ENCODE measurements around the gene NIPSNAP3A. TPM values are rescaled to one million over a fixed set of nuclear protein-coding genes. Genes with fewer than 3 reads are reported as not detected.
"Not testable (repeated sequence)": the region's sequence is repeated elsewhere in the genome, so short reads cannot be mapped to it uniquely, and the experiment has no call there.

Gene NIPSNAP3A
- 8.3 and 9.2 TPM in 2 replicates for total RNA-seq

DNA sequence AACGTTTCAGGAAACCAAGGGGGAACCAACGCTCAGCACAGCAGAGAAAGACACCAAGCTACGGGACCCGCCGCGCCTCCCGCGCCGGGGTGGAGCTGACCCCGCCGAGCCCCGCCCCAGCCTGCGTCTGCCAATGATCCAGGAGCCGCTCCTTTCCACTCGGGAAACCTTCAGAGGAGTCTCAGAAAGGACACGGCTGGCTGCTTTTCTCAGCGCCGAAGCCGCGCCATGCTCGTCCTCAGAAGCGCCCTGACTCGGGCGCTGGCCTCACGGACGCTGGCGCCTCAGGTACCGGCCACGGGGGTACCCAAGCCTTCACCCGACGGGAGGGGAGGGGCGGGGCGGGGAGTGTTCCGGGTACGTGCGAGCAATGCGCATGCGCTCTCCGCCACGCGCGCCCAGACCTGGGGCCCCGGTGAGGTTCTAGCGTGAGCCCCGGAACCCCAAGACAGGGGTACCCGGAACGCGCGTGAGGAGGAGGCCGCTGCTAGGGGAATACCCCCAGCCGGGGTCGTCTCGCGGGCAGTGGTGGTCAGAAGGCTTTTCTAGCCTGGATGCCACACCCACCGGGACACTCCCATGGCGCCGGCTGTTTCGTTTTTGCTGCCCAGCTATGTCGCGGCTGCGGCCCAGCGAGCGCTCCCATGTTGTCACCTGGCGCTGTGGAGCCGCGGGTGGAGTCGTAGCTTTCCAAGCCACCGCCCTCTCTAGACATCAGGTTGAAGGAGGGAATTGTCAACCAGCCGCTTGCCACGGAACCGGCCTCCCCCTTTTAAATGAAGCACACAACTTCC, at the start of gene NIPSNAP3A:
Gene NIPSNAP3A, plus strand, starts transcription at position 119 of the 794 bp plus-strand sequence. Its CDS starts 110 bp downstream, at position 229.
- Mint-ChIP-seq H3K36me3 (ENCODE audit: low read depth) (peaks cover 14% of the 10 kb centered on the region), H3K27ac (peak within 1 kb of the TSS; percentile 98), H3K4me1 (ENCODE audit: low read depth) (peaks cover 46% of the 10 kb centered on the region), H3K9me3 (no peaks in the 10 kb centered on the region), H3K27me3 (ENCODE audit: insufficient read depth) (peaks cover 2% of the 10 kb centered on the region), H3K4me3 (peak within 1 kb of the TSS; percentile 94)
- peak; percentile 85 for DNase-seq (ENCODE audit: low spot score)
- intact Hi-C loops (cut with micrococcal nuclease) = loop anchor here (1.0 to 5.0 kb wide), 7 partner anchors 17 to 947 kb away; partner anchors contain the start of genes FKTN, NIPSNAP3B, SLC44A1 and SMC2

DNA sequence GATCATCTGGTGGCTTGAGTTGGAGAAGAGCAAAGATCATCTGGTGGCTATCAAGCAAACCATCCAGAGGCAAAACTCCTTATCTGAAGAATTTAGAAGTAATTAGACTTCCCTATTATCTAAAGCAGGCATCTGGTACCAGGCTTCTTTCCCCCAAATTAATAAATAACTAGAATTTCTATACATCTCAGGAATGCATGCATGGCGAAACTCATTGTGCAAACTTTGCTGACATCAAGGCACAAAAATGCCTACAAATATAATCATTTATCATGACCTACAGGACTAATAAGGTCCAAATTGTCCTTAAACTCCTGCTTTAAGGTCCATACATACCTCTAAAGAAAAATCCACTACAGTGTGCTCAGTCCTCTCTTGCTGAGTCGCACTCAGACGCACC, 47.2 kb upstream of the NIPSNAP3A start:
- Mint-ChIP-seq H3K36me3 (ENCODE audit: low read depth) (no peaks in the 10 kb centered on the region), H3K9me3 (no peaks in the 10 kb centered on the region), H3K27me3 (ENCODE audit: insufficient read depth) (no peaks in the 10 kb centered on the region), H3K4me3 (no peak overlapping the region), H3K4me1 (ENCODE audit: low read depth) (no peaks in the 10 kb centered on the region), H3K27ac (no peak overlapping the region)
- intact Hi-C loops (cut with micrococcal nuclease) = no loop called here
- no peak for DNase-seq (ENCODE audit: low spot score)

DNA sequence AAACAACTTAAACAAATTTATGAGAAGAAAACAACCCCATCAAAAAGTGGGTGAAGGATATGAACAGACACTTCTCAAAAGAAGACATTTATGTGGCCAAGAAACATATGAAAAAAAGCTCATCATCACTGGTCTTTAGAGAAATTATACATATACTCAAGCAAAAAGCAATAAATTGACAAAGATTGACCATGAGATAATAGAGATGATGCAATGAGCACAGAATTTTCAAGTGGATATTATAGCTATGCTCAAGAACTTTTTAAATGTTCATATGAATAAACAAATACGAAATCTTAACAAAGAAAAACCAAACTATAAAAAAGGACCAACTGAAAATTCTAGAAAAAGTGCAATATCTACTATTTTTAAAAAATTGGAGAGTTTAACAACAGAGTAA, 38.7 kb upstream of the NIPSNAP3A start:
- H3K27ac Mint-ChIP-seq = not testable (repeated sequence)

DNA sequence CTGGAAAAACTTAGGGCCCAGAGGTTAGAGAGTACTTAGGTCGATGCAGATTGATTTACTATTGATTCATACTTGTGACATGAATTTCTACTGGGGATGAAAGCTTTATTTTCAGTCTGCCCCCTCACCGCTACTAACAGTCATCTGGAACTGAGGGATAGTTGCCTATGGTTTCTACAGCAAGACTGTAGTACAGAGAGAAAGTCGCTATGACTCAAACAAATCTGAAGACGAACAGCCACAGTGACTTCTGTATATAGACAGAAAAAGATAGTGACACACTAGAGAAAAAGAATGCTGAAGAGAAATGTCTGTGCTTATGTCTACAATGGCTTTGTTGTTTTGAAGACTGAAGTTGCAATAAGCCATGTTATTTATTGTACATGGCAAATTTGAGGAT, 35.9 kb upstream of the NIPSNAP3A start:
- intact Hi-C loops (cut with micrococcal nuclease) = no loop called here
- no peaks in the 10 kb centered on the region for H3K4me1 Mint-ChIP-seq (ENCODE audit: low read depth)
- H3K27ac Mint-ChIP-seq = no peak overlapping the region
- no peaks in the 10 kb centered on the region for H3K27me3 Mint-ChIP-seq (ENCODE audit: insufficient read depth)
- no peak overlapping the region for H3K4me3 Mint-ChIP-seq
- no peaks in the 10 kb centered on the region for H3K9me3 Mint-ChIP-seq
- H3K36me3 Mint-ChIP-seq (ENCODE audit: low read depth) = no peaks in the 10 kb centered on the region
- no peak for DNase-seq (ENCODE audit: low spot score)

More for the DNA sequence above, 38.7 kb upstream of the NIPSNAP3A start:
- H3K36me3 Mint-ChIP-seq (ENCODE audit: low read depth); H3K4me3 Mint-ChIP-seq; H3K27me3 Mint-ChIP-seq (ENCODE audit: insufficient read depth); intact Hi-C loops (cut with micrococcal nuclease); H3K9me3 Mint-ChIP-seq; H3K4me1 Mint-ChIP-seq (ENCODE audit: low read depth); DNase-seq (ENCODE audit: low spot score): not testable (repeated sequence)

DNA sequence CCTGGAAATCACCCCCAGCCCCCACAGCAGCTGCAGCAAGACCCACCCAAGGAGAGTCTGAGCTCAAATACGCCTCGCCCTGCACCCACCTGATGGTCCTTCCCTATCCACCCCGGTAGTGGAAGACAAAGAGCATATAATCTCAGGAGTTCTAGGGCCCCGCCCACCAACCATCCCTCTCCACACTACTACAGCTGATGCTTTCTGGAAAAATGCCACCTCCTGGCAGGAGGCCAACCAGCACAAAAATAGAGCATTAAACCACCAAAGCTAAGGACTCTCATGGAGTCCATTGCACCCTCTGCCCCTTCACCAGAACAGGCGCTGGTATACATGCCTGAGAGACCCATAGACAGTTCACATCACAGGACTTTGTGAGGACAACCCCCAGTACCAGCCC, 22.5 kb upstream of the NIPSNAP3A start:
- no peak for DNase-seq (ENCODE audit: low spot score)
- H3K27ac Mint-ChIP-seq = no peak overlapping the region
- no peaks in the 10 kb centered on the region for H3K9me3 Mint-ChIP-seq
- no peaks in the 10 kb centered on the region for H3K36me3 Mint-ChIP-seq (ENCODE audit: low read depth)
- H3K4me3 Mint-ChIP-seq = no peak overlapping the region
- intact Hi-C loops (cut with micrococcal nuclease) = no loop called here
- H3K4me1 Mint-ChIP-seq (ENCODE audit: low read depth) = no peaks in the 10 kb centered on the region
- H3K27me3 Mint-ChIP-seq (ENCODE audit: insufficient read depth) = peaks cover 4% of the 10 kb centered on the region

DNA sequence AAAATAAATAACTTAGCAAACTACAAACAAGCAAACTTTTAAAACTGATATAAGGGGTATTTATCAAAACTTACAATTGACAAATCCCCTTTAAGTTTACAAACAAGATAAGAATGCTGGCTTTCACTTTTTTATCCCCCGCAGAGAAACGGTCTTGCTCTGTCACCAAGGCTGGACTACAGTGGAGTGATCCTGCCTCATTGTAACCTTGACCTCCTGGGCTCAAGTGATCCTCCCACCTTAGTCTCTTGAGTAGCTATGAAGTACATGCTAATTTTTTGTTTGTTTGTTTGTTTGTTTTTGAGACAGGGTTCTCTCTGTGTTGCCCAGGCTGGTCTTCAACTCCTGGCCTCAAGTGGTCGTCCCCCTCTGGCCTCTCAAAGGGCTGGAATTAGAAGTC, 9.0 kb upstream of the NIPSNAP3A start:
- Mint-ChIP-seq H3K4me3 (no peak overlapping the region), H3K4me1 (ENCODE audit: low read depth) (peaks cover 4% of the 10 kb centered on the region), H3K9me3 (no peaks in the 10 kb centered on the region), H3K27ac (no peak overlapping the region), H3K36me3 (ENCODE audit: low read depth) (no peaks in the 10 kb centered on the region), H3K27me3 (ENCODE audit: insufficient read depth) (no peaks in the 10 kb centered on the region)
- intact Hi-C loops (cut with micrococcal nuclease) = no loop called here
- DNase-seq (ENCODE audit: low spot score) = no peak

DNA sequence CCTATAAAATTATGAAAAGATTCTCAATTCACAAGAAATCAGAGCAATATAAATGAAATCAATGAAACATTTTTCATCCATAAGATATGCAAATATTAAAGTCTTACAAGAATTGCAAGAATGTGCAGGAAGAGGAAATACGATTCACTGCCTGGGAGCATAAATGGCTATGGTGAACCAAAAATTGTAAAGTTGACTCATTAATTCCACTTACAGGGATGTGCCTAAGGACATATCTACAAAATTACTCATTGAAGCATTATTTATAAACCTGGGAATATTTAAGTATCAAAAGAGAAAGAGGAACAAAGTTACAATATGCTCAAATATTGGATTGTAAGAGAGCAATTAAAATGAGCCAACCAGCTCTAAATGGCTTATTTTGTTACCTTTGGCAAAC, 6.9 kb upstream of the NIPSNAP3A start:
- no peak overlapping the region for H3K27ac Mint-ChIP-seq
- DNase-seq (ENCODE audit: low spot score) = no peak
- peaks cover 5% of the 10 kb centered on the region for H3K4me1 Mint-ChIP-seq (ENCODE audit: low read depth)
- H3K4me3 Mint-ChIP-seq = no peak overlapping the region
- H3K9me3 Mint-ChIP-seq = no peaks in the 10 kb centered on the region
- no peaks in the 10 kb centered on the region for H3K27me3 Mint-ChIP-seq (ENCODE audit: insufficient read depth)
- intact Hi-C loops (cut with micrococcal nuclease) = loop anchor here (5.0 kb wide), 4 partner anchors 58 to 1343 kb away; no protein-coding TSS in a partner anchor
- H3K36me3 Mint-ChIP-seq (ENCODE audit: low read depth) = no peaks in the 10 kb centered on the region

DNA sequence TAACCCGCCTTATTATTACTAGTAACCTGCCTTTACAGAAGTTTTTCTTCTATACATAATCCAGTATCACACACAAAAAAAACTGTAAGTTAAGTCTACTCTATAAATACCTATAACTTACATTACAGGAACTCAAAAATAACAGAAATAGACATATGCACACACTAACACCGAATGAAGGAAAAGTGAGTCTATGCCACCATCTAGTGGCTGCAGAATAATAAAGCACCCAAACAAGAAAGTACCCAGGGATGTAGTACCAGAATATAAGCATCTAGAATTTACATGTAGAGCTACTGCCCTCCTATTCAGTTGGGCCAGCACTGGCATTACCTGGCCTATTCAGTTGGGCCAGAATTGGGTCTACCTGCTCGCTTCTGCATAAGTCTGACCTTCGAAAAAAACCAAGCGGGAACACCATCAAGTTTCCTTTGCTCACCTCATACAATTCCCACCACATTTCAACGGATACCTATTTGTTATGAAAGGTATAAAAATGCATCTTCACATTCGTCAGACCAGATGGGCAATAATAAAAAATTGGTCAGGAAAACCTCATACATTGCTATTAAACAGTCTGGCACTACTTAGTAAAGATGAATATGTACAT, 4.0 kb upstream of the NIPSNAP3A start:
- DNase-seq (ENCODE audit: low spot score) = peak; percentile 22
- intact Hi-C loops (cut with micrococcal nuclease) = loop anchor here (5.0 kb wide), 4 partner anchors 61 to 1346 kb away; no protein-coding TSS in a partner anchor
- H3K27me3 Mint-ChIP-seq (ENCODE audit: insufficient read depth) = peaks cover 2% of the 10 kb centered on the region
- H3K4me3 Mint-ChIP-seq = no peak overlapping the region
- H3K4me1 Mint-ChIP-seq (ENCODE audit: low read depth) = peaks cover 23% of the 10 kb centered on the region
- no peaks in the 10 kb centered on the region for H3K36me3 Mint-ChIP-seq (ENCODE audit: low read depth)
- no peaks in the 10 kb centered on the region for H3K9me3 Mint-ChIP-seq
- no peak overlapping the region for H3K27ac Mint-ChIP-seq

DNA sequence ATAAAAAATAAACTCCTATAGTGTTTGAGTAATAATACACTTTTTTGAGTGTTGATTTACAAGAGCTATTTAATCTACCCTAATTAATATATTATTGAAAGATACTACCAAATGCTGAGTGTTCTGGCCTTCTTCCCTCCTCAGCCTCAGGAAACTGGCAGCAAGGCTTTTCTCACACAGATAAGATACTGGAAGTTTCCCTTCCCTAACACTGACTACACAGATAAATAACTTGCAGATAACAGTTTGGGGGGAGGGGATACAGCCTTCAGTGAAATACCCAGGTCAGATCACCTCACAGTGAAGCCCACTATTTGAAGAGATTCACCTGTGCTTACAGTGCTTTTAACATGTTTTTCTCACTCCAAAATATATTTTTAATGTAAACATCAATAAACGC, 1.6 kb upstream of the NIPSNAP3A start:
- H3K9me3 Mint-ChIP-seq = no peaks in the 10 kb centered on the region
- H3K27ac Mint-ChIP-seq = no peak overlapping the region
- peaks cover 3% of the 10 kb centered on the region for H3K36me3 Mint-ChIP-seq (ENCODE audit: low read depth)
- H3K4me3 Mint-ChIP-seq = no peak overlapping the region
- peaks cover 2% of the 10 kb centered on the region for H3K27me3 Mint-ChIP-seq (ENCODE audit: insufficient read depth)
- DNase-seq (ENCODE audit: low spot score) = no peak
- intact Hi-C loops (cut with micrococcal nuclease) = loop anchor here (2.0 to 5.0 kb wide), 3 partner anchors 671 to 949 kb away; partner anchors contain the start of genes FKTN and TMEM38B
- H3K4me1 Mint-ChIP-seq (ENCODE audit: low read depth) = peaks cover 45% of the 10 kb centered on the region

DNA sequence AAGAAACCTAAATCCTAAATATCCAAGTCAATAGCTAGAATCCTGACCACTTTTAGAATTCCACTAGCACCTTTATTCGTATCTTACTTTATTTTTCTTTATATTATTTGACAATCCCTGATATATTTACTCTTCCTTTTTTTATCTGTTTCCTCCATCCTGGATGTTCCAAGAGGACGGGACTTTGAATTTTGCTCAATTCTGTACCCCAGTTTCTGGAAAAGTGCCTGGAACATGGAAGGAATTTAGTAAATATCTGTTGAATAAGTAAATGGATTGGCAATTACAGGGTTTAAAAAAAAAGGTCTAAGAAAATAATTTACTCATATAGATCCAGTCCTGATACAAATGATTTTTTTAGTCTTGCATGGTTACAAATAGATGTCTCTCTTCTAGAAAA, 1.2 kb upstream of the NIPSNAP3A start:
- Mint-ChIP-seq H3K27ac (no peak overlapping the region), H3K27me3 (ENCODE audit: insufficient read depth) (peaks cover 2% of the 10 kb centered on the region), H3K4me1 (ENCODE audit: low read depth) (peaks cover 46% of the 10 kb centered on the region), H3K36me3 (ENCODE audit: low read depth) (peaks cover 6% of the 10 kb centered on the region), H3K4me3 (no peak overlapping the region), H3K9me3 (no peaks in the 10 kb centered on the region)
- no peak for DNase-seq (ENCODE audit: low spot score)
- intact Hi-C loops (cut with micrococcal nuclease) = loop anchor here (2.0 to 5.0 kb wide), 3 partner anchors 671 to 949 kb away; partner anchors contain the start of genes FKTN and TMEM38B

DNA sequence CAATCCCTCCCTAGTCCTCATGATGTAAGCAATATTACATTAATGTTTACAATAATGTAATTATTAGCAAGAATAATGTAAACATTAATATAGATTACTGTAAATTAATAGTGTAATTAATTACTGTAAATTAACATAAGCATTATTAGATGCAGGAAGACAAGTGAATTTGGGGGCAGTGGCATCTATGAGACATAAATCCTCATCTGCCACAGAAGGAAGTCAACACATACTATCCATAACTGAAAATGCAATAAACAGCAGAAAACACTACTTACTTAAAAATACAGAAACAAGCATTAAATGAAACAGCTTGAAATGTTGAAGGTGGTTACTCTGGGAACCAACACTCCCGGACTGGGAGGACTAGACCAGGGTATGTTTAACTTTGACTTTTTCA, 685 bp upstream of the NIPSNAP3A start:
- intact Hi-C loops (cut with micrococcal nuclease) = loop anchor here (1.0 to 5.0 kb wide), 6 partner anchors 18 to 948 kb away; partner anchors contain the start of genes FKTN, NIPSNAP3B, SLC44A1 and SMC2
- no peaks in the 10 kb centered on the region for H3K9me3 Mint-ChIP-seq
- peaks cover 7% of the 10 kb centered on the region for H3K36me3 Mint-ChIP-seq (ENCODE audit: low read depth)
- no peak for DNase-seq (ENCODE audit: low spot score)
- peaks cover 46% of the 10 kb centered on the region for H3K4me1 Mint-ChIP-seq (ENCODE audit: low read depth)
- H3K4me3 Mint-ChIP-seq = peak overlapping the region; percentile 94
- H3K27ac Mint-ChIP-seq = peak overlapping the region; percentile 98
- H3K27me3 Mint-ChIP-seq (ENCODE audit: insufficient read depth) = peaks cover 2% of the 10 kb centered on the region

DNA sequence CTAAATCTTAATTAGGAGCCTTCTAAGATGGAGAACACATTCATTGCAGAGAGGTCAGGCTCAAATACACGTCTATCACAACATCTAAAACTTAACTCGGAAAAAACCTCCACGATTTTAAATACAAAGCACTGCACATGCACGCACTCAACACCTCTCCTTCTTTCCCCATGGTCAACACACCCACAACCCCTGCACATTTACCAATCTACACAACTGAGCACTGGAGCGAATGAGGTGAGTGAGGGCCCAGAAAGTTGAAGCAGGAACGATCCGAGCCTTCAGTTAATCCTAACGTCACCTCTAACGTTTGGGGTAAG, 278 bp upstream of the NIPSNAP3A start:
- Mint-ChIP-seq H3K27ac (peak overlapping the region; percentile 98), H3K4me3 (peak overlapping the region; percentile 94), H3K36me3 (ENCODE audit: low read depth) (peaks cover 10% of the 10 kb centered on the region), H3K4me1 (ENCODE audit: low read depth) (peaks cover 46% of the 10 kb centered on the region), H3K27me3 (ENCODE audit: insufficient read depth) (peaks cover 2% of the 10 kb centered on the region), H3K9me3 (no peaks in the 10 kb centered on the region)
- intact Hi-C loops (cut with micrococcal nuclease) = loop anchor here (1.0 to 5.0 kb wide), 6 partner anchors 17 to 948 kb away; partner anchors contain the start of genes FKTN, NIPSNAP3B, SLC44A1 and SMC2
- DNase-seq (ENCODE audit: low spot score) = no peak

Measured in activated T-helper 1 cell treated with anti-CD3 and anti-CD28 coated beads, Interleukin-12 subunit alpha, Interleukin-12 subunit beta, Interleukin-2, Interleukin-4 antibody, amounts not matched to agents 30 ng/mL and 10 ng/mL and 1 ng/mL, durations not matched to agents 14 hours and 24 hours and 36 hours (primary cell).